Body of pancreas (tissue), 4 donors: ENCODE data around the gene CCDC160.
"Not testable (repeated sequence)": the region's sequence is repeated elsewhere in the genome, so short reads cannot be mapped to it uniquely, and the experiment has no call there.

ENCODE experiments used
- CTCF ChIP-seq, 7 experiments: fragments of 450-650 bp in 4 of 7; fragments of 200-600 bp in 3 of 7; sonication (generic) in 3 of 7; IDR thresholded peaks; one replicate each; pipeline ENCODE4 v1.5.1; 2016 to 2019; ENCODE audit warnings: antibody characterized with exemption in 7 of 7
- POLR2A ChIP-seq, 3 donors: fragments of 450-650 bp; IDR thresholded peaks; one replicate each; pipeline ENCODE4 v1.6.1; 2016; ENCODE audit warnings: antibody characterized with exemption in 3 of 3, mild to moderate bottlenecking in 2 of 3

DNA sequence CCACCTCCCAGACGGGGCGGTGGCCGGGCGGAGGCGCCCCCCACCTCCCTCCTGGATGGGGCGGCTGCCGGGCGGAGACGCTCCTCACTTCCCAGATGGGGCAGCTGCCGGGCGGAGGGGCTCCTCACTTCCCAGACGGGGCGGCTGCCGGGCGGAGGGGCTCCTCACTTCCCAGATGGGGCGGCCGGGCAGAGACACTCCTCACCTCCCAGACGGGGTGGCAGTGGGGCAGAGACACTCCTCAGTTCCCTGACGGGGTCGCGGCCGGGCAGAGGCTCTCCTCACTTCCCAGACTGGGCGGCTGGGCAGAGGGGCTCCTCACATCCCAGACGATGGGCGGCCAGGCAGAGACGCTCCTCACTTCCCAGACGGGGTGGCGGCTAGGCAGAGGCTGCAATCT, 49.0 kb downstream of the CCDC160 start:
- TF ChIP-seq CTCF, POLR2A (IDR thresholded peaks at IDR 0.05): not testable (repeated sequence)
